HL-60 (cell line): ENCODE data around the gene KCNT1.

Source experiments
- DNase-seq, 2 experiments: peaks; one replicate each; pipeline ENCODE4 v3.0.0-alpha.2; 2010 to 2020; ENCODE audit warnings: low read depth in 1 of 2, low spot score in 1 of 2
- H3K27ac ChIP-seq: fragments of 250-450 bp; sonication (Bioruptor Pico); replicated peaks from 2 replicates; pipeline ENCODE4 v1.5.1; 2020; ENCODE audit warnings: mild to moderate bottlenecking, moderate library complexity
- H3K27me3 ChIP-seq: fragments of 250-450 bp; sonication (Bioruptor Pico); 2 replicates; pipeline ENCODE4 v1.5.1; 2021; ENCODE audit warnings: mild to moderate bottlenecking, moderate library complexity; ENCODE audit not compliant: insufficient read depth, poor library complexity, severe bottlenecking
- H3K4me3 ChIP-seq: replicated peaks from 2 replicates; pipeline ENCODE4 v1.5.1; 2011; ENCODE audit warnings: mild to moderate bottlenecking, control low read depth, low read length; ENCODE audit not compliant: insufficient read depth
- GABPA ChIP-seq: IDR thresholded peaks from 2 replicates; pipeline ENCODE4 v1.6.1; 2012; ENCODE audit warnings: low read depth
- POLR2AphosphoS5 ChIP-seq: IDR thresholded peaks from 2 replicates; pipeline ENCODE4 v1.6.1; 2012; ENCODE audit warnings: low read depth
- REST ChIP-seq: IDR thresholded peaks from 2 replicates; pipeline ENCODE4 v1.6.1; 2012; ENCODE audit warnings: low read depth; ENCODE audit not compliant: insufficient replicate concordance
- TF ChIP-seq, protein P1 (sequence below): IDR thresholded peaks from one replicate; pipeline ENCODE4 v1.5.1; 2011; ENCODE audit warnings: low read length, control low read depth, inconsistent platforms; ENCODE audit not compliant: insufficient read depth

The KCNT1 gene

DNA sequence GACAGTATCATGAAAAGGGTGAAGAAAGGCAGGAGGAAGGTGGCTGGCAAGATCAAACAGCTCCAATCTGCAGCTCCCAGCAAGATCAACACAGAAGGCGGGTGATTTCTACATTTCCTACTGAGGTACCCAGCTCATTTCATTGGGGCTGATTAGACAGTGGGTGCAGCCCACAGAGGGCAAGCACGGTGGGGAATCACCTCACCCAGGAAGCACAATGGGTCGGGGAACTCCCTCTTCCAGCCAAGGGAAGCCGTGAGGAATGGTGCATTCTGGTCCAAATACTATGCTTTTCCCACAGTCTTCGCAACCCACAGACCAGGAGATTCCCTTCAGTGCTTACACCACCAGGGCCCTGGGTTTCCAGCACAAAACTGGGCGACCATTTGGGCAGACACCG lies 138.6 kb downstream of the KCNT1 start:
- TF ChIP-seq REST, result no peak
- no peak for TF ChIP-seq GABPA
- TF ChIP-seq POLR2AphosphoS5, result no peak
- TF ChIP-seq, protein P1, sequence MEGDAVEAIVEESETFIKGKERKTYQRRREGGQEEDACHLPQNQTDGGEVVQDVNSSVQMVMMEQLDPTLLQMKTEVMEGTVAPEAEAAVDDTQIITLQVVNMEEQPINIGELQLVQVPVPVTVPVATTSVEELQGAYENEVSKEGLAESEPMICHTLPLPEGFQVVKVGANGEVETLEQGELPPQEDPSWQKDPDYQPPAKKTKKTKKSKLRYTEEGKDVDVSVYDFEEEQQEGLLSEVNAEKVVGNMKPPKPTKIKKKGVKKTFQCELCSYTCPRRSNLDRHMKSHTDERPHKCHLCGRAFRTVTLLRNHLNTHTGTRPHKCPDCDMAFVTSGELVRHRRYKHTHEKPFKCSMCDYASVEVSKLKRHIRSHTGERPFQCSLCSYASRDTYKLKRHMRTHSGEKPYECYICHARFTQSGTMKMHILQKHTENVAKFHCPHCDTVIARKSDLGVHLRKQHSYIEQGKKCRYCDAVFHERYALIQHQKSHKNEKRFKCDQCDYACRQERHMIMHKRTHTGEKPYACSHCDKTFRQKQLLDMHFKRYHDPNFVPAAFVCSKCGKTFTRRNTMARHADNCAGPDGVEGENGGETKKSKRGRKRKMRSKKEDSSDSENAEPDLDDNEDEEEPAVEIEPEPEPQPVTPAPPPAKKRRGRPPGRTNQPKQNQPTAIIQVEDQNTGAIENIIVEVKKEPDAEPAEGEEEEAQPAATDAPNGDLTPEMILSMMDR, result no peak
- no peak for DNase-seq
- H3K27me3 ChIP-seq, result no peaks in the 10 kb centered on the region
- H3K27ac ChIP-seq, result no peak overlapping the region
- no peak overlapping the region for H3K4me3 ChIP-seq
